Ascending aorta (tissue), 2 donors: ENCODE measurements around the gene HTT. TPM values are rescaled to one million over a fixed set of nuclear protein-coding genes. Genes with fewer than 3 reads are reported as not detected.

ENCODE experiments used
- DNase-seq, 2 donors: peaks; one replicate each; pipeline ENCODE4 v3.0.0-alpha.2; 2019; ENCODE audit warnings: low spot score in 2 of 2
- H3K27ac ChIP-seq, 2 donors: fragments of 200-600 bp; sonication (generic); one replicate each; pipeline ENCODE4 v1.5.1; 2016 to 2017; ENCODE audit warnings: mild to moderate bottlenecking in 1 of 2
- H3K27me3 ChIP-seq: fragments of 200-600 bp; sonication (generic); one replicate; pipeline ENCODE4 v1.5.1; 2017
- H3K36me3 ChIP-seq, 2 donors: fragments of 200-600 bp; sonication (generic); one replicate each; pipeline ENCODE4 v1.5.1; 2016
- H3K4me1 ChIP-seq, 2 donors: fragments of 200-600 bp; sonication (generic); one replicate each; pipeline ENCODE4 v1.5.1; 2016 to 2017; ENCODE audit warnings: mild to moderate bottlenecking in 1 of 2
- H3K4me3 ChIP-seq, 2 donors: fragments of 200-600 bp; sonication (generic); one replicate each; pipeline ENCODE4 v1.5.1; 2016 to 2017; ENCODE audit warnings: mild to moderate bottlenecking in 1 of 2
- H3K9me3 ChIP-seq, 2 donors: fragments of 200-600 bp; sonication (generic); one replicate each; pipeline ENCODE4 v1.5.1; 2016
- CTCF ChIP-seq, 3 experiments: fragments of 200-600 bp in 2 of 3; fragments of 450-650 bp in 1 of 3; sonication (generic) in 2 of 3; IDR thresholded peaks; one replicate each; pipeline ENCODE4 v1.5.1; 2016 to 2019; ENCODE audit warnings: antibody characterized with exemption in 3 of 3, mild to moderate bottlenecking in 1 of 3, moderate library complexity in 1 of 3
- intact Hi-C: fragments of 100-400 bp; cut with DNase I; formaldehyde crosslinking; loops from one replicate; pipeline ENCODE4 v1.15.1; 2023
- total RNA-seq: library from RNA; depleted of rRNA; stranded (reverse); fragments of >200 nt; gene quantifications from one replicate; pipeline ENCODE4 v1.1.0, GENCODE V29; 2016

Gene HTT
- total RNA-seq, 1 donor from 2014 or later: 23.7 TPM

DNA sequence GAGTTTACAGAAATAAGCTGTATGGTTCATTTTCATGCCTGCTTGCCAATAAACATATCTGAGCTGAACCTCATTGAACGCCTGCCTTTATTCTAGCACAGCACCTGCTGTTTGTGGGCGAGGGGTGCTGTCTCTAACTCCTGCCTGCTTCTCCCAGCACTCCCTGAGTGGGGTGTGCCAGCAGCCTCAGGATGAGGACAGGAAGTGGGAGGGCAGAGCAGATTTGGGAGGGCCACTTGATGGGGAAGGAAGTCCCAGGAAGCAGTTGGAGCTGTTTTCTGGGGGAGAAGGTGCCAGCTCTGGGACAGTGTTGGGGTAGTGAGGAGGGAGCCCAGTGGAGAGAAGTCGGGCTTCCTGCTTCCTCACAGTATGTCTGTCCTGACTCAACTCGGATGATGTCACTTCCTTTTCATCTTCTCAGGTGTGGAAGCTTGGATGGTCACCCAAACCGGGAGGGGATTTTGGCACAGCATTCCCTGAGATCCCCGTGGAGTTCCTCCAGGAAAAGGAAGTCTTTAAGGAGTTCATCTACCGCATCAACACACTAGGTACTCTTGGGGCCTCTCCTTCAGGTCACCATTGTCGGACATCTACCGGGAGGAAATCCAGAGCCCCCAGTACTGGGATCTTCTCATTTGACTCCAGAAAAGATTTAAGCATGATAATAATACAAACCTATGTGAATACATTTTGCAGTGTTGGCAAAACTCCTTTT lies 145.4 kb downstream of the HTT start:
- H3K4me3 ChIP-seq: no peak overlapping the region
- intact Hi-C loops: no loop called here
- H3K4me1 ChIP-seq: no peaks in the 10 kb centered on the region
- peaks cover 71 to 95% of the 10 kb centered on the region in 2 donors for H3K36me3 ChIP-seq
- TF ChIP-seq CTCF (IDR thresholded peaks at IDR 0.05): no peak
- DNase-seq: no peak
- no peaks in the 10 kb centered on the region for H3K9me3 ChIP-seq
- H3K27me3 ChIP-seq: no peaks in the 10 kb centered on the region
- H3K27ac ChIP-seq: no peak overlapping the region

DNA sequence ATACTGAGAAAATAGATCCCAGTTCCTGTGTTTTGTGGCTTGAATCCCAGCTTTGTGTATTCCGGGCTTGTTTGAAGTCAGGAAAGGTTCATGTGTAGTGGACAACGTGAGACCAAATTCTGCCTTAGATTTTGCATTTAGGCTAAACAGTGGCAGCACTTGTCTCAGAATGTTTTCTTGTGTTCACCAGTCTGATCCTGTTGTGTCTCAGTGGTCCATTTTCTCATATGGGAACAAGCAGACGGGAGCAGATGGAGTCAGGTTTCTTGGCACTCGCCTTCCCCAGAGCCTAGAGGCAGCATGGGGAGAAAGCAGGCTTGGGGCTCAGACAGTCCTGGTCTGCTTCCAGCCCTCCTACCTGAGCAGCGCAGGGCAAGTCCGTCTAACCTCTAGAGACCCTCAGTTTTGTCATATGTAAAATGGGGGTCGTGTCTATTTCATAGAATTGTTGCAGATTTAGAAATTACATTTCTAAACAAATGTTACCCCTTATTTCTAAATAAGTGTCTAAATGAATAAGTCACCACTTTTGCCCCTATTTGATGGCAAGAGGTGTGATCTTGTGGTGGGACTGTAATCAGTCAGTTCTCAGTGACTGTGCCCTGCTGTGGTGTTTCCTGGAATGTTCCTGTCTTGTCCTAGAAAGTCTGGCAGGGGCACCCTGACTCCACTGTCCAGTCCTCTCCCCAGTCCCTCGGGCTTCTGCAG lies 146.1 kb downstream of the HTT start:
- H3K9me3 ChIP-seq: no peaks in the 10 kb centered on the region
- H3K27ac ChIP-seq: no peak overlapping the region
- H3K27me3 ChIP-seq: no peaks in the 10 kb centered on the region
- no peak overlapping the region for H3K4me3 ChIP-seq
- H3K36me3 ChIP-seq: peaks cover 71 to 95% of the 10 kb centered on the region in 2 donors
- H3K4me1 ChIP-seq: no peaks in the 10 kb centered on the region
- TF ChIP-seq CTCF (IDR thresholded peaks at IDR 0.05): no peak
- intact Hi-C loops: no loop called here
- no peak for DNase-seq

- H3K4me1 ChIP-seq: no peaks in the 10 kb centered on the region
- no peaks in the 10 kb centered on the region for H3K27me3 ChIP-seq
- no peak overlapping the region for H3K27ac ChIP-seq
- intact Hi-C loops: no loop called here
- H3K36me3 ChIP-seq: peaks cover 71 to 91% of the 10 kb centered on the region in 2 donors
- H3K4me3 ChIP-seq: no peak overlapping the region
- DNase-seq: no peak
- TF ChIP-seq CTCF (IDR thresholded peaks at IDR 0.05): no peak
- H3K9me3 ChIP-seq: no peaks in the 10 kb centered on the region
These were observed 146.7 kb downstream of the HTT start for GRCh38 chr4:3221184-3221494.

- TF ChIP-seq CTCF (IDR thresholded peaks at IDR 0.05): no peak
- Histone ChIP-seq H3K9me3 (no peaks in the 10 kb centered on the region), H3K4me1 (no peaks in the 10 kb centered on the region), H3K27me3 (no peaks in the 10 kb centered on the region), H3K27ac (no peak overlapping the region), H3K4me3 (no peak overlapping the region), H3K36me3 (peaks cover 68 to 84% of the 10 kb centered on the region in 2 donors)
- no peak for DNase-seq
- intact Hi-C loops: no loop called here
These were observed 147.5 kb downstream of the HTT start for GRCh38 chr4:3221996-3222395.

DNA sequence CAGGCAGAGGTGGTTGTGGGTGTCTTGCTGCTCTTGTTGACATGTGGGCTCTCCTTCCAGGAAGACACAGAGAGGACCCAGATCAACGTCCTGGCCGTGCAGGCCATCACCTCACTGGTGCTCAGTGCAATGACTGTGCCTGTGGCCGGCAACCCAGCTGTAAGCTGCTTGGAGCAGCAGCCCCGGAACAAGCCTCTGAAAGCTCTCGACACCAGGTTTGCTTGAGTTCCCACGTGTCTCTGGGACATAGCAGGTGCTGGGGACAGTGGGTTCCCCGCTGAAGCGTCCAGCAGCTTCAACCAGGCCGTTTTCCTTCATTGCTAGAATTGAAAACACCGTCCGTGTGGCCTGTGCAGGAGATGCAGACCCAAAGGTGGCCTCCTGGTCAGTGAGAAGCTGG lies 148.9 kb downstream of the HTT start:
- H3K36me3 ChIP-seq: peaks cover 64 to 78% of the 10 kb centered on the region in 2 donors
- intact Hi-C loops: no loop called here
- no peak for DNase-seq

More for the DNA sequence above, 148.9 kb downstream of the HTT start:
- Histone ChIP-seq H3K27ac (no peak overlapping the region), H3K27me3 (no peaks in the 10 kb centered on the region), H3K9me3 (no peaks in the 10 kb centered on the region), H3K4me1 (no peaks in the 10 kb centered on the region), H3K4me3 (no peak overlapping the region)
- TF ChIP-seq CTCF (IDR thresholded peaks at IDR 0.05): no peak
